Inferior parietal cortex (tissue), 1 donor: ENCODE measurements around the gene WNT11.

ENCODE experiments used
- DNase-seq: peaks from one replicate; pipeline ENCODE4 v3.0.0-alpha.2; 2016; ENCODE audit errors: extremely low spot score

The WNT11 gene

DNA sequence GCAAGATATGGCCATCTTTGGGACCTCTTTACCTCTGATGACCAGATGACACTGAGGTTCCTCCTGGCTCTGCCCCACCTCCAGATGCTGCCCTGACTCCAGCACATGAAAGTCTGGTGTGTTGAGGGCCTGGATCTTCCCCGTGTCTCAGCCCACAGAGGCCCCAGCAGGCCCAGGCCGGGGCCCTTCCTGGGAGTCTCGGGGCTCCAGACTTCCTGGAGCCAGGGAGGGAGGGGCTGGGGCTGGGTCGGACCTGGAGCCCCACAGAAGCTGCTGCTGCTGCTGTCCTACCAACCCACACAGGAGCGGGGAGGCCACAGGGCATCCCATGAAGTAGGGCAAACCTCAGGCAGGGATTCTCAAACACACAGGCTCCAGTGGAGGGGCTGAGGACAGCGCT lies 32.2 kb upstream of the WNT11 start:
- no peak for DNase-seq

DNA sequence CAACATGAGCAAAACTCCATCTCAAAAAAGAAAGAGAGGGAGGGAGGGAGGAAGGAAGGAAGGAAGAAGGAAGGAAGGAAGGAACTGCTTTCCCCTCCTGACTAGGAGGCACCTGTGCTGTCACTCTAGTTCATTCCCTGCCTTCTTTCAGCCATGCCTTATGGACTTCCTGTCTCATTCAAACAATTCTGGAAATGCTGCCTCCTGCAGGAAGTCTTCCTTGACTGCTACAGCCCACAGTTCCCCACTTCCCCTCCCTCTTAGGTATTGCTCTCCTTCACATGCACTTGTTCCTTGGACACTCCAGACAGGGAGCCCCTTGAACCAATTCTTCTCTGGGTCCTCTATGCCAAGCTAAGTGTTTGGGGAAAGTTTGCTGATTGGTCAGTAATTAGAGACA lies 31.6 kb upstream of the WNT11 start:
- DNase-seq, result no peak

DNA sequence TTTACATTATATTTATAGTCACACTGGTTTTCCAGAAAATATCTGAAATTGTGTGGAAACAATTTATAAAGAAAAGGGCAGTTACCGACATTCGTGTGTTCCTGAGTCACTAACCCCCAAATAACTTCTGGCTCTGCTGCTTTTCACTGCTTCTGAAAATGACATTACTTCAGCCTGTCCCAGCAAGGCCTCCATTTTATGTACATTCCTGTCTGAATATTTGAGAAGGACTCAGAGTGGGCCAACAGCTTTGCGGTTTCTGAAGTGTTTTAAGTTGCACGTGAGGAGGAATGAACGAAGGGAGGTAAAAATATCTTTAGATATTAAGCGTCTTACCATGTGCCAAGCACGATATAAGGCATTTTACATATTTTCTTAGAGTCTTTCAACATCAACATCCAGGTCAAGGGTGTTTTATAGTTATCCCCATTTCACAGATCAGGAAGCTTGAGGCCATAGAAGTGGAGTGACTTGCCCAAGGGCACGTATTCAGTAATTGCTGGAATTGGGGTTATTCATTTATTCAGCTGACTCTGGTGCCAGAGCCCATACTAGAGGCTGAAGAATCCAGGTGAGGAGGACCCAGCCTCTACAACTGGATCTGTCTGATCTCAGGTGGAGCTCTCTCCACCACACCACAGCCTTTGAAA lies 30.8 kb upstream of the WNT11 start:
- no peak for DNase-seq

DNA sequence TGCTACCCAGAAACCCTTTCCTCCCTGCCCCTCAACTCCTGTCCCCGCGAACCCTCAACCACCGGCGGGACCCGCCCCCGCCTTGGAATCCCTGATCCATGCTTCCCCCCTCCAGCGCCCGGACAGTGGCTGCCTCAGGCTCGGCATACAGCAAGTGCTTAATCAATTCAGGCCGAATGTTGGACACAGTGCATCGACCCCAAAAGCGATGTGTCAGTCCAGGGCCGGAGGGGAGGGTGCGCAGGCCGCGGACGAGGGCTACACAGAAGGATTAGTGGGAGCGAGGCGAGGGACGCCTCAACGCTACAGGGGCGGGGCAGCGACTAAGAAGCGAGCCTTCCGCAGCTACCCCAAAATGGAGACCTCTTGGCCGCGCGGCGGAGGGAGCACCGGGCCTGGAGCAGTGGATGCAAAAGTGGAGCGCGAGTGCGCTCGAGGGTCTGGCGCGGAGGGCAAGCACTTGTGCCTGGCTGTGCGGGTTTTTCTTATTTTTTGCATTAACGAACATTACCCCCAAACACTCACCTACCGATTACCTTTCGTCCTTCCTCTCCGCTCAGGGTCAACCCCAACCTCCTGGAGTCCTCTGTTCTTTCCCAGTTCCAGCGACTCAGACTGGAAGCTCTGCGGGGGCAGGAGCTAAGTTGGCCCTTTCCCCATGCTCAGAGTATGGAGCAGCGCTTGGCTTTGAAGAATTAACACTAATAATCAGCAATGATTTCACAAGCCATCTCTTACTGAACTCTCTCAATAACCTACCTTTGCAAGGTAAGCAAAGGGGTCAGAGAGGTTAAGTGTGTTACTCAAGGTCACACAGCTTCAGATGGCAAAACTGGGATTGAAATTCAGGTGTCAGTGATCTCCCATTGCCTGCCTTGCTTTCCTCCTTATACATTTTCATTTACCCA lies 30.0 kb upstream of the WNT11 start:
- DNase-seq, result peak; percentile 47

DNA sequence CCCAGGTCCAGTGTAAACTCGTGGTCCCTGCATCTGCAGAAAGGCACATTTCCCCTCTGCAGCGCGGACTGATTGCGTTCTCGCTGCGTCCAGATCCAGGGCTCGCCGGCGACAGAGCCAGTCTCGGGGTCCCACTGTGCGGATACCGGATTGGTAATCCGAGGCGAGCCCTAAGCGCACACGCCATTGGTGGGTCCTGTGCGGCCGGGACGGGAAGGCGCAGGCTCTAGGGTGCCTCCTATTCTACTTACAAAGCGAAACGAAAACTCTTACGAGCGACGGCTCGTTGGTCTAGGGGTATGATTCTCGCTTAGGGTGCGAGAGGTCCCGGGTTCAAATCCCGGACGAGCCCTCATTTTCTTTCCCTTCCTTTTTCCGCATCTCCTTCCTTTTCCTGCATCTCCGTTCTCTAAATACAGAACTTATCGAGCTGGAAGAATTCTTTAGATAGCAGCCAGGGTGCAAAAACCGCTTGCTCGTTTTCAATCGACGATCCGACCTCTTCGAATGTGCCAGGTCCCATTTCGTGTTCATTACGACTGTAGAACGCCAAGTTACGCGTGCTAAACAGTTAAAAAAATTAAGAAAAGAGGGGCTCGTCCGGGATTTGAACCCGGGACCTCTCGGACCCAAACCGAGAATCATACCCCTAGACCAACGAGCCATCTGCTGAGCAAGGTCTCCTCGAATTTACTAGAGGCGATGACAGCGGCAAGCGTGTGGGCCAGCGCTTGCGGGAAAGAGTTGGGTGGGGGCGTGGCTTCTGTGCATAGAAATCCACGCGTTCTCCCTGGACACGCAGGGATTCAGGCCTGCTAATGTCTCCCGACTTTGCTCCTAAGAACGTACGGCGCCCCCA lies 29.2 kb upstream of the WNT11 start:
- DNase-seq, result peak; percentile 99

DNA sequence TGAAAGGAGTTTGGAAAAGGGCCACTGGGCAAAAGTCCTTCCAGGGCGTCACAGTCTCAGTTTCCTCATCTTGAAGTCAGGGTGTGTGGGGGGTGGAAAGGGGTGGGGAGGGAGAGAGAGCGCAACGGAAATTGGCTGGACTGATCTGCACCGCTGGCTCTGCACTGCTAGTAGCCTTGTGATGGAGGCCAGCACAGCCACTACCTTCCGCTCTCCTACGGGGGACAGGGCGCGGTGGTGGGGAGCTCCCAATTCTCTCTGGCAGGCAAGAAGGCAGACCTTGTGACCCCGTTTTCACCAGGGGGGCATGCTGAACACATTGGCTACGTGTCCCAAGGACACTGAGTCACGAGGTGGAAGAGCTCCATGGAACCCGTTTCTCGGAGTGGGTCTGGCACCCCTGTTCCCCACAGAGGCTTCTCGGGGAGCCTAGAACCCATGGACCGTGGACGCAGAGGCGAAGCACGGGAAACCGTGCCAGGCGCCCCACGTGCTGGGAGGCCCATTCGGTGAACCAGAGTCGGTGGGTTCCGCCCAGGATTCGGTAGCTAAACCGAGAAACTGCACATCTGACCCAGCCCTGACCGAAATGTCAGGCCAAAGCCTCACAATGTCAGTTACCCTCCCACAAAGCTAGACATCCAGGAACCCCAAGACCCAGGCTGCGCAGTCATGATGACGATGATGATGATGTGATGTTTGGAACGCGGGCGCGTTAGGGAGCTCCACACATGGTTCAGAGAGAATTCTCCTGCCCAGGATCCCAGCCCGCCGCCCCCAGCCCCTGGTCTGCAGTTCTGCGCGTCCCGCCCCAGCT lies 28.3 kb upstream of the WNT11 start:
- peak; percentile 57 for DNase-seq

DNA sequence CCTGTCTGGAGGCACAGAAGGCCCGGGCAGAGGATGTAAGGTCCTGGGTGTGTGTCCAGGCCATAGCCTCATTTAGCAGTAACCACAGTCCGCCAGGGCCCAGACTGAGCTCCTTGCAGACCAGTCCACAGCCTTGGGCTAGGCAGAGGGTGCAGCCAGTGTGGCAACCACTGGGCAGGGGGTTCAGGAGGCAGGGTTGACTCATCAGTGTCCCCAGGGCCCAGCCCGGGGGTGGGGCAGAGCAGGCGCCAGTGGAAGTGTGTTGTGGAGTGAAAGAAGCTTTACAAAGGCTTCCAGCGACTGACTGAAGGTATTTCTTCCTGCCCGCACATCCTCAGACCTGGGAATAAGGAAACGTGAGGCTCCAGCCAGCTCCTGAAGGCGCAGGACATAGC lies 27.7 kb upstream of the WNT11 start:
- DNase-seq, result no peak

DNA sequence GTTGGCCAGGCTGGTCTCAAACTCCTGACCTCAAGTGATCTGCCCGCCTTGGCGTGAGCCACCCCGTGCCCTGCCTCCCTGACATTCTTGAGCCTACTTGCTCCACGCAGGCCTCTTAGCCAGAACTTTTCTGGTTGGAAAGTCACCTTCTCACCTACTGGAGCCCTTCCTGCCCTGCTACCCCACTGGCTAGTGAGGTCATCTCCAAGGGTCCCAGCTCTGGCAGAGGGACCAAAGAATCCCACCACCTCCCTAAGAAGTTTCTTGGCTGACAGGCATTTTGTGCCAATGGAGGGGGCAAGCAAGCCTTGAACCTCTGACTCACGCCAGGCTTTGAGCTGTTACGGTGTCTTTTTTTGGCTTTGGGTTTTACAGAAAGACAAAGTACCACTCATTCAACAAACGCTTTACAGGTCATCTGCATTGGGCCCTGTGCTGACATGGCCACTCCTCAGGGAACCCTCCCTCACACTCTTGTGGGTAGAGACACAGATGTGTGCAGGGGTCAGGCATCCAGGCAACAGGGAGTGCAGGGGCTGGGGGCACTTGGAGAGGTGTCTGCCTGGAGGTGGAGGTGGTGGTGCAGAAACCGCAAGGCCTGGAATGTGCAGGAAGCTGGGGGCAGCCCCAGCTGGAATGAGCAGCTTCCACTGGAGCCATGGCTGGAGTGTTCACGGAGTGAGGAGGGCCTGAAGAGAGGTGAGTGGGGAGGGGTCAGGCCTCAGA lies 27.1 kb upstream of the WNT11 start:
- no peak for DNase-seq

DNA sequence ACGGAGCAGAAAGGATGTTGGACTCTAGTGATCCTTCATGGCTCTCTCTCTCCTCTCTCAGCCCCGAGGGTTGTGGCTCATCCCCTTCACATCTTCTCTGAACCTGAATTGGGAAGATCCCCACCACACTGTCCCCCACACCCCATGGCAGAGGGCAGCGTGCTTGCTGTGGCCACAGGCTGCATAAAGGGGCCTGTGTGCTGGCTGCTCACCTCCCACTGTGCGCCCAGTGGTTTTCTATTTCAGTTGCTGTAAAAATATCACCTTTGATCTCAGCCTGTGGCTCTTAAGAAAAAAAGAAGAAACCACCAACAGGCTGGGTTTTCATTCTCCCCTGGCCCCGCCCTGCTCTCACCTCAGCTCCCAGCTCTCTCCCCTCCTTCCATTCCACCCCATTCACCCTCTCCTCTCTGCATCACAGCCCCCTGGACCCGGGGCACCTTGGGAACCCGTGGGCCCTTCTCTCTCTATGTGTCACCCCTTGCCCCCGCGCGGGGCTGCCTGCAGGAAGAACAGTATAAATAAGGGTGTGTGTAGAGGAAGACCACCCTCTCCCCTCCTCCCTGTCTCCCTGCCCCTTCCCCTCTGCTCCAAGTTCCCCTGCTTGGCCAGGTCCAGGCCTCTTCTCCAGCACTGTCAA lies 25.8 kb upstream of the WNT11 start:
- DNase-seq, result no peak

DNA sequence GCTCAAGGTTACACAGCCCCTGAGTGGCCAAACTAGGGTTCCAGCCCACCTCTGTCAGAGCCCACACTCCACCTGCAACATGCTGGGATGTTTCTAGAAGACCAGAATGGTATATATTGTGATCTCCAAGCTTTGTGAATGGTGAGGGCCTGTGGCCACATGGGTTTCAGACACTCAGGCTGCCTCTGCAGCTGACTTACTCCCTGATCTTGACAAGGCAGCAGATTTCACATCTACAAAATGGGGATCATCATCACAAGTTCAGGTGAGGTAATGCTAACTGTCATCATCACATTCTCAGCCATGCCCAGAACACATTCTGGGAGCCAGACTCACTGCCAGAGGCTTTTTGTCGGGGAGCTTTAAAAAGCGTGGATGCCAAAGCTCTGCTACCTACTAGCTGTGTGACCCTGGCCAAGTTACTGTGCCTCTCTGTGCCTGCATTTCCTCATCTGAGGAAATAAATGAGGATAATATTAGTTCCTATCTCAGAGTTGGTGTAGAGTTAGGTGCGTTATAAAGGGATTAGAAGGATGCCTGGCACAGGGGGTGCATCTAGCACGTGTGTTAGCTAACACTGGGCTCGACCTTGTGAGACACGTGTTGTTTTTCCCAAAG lies 24.9 kb upstream of the WNT11 start:
- DNase-seq, result no peak

DNA sequence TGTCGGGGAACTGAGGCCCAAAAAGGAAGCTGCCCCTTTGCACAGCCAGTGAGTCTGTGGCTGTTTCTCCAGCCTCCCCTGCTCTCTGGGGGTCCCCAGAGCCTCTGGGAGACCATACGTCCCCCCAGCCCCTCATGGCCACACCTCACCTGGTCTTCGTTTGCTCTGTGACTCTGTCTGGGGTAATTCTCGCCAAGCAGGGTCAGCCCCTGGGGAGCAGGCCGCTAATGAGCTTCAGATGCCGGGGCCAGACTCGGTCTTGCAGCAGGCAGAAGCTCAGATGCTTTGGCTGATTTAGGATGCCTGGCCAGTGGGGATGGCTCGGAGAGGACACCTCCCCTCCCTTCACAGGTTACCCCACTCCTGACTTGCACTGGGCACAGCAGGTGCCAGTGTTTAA lies 24.1 kb upstream of the WNT11 start:
- no peak for DNase-seq

DNA sequence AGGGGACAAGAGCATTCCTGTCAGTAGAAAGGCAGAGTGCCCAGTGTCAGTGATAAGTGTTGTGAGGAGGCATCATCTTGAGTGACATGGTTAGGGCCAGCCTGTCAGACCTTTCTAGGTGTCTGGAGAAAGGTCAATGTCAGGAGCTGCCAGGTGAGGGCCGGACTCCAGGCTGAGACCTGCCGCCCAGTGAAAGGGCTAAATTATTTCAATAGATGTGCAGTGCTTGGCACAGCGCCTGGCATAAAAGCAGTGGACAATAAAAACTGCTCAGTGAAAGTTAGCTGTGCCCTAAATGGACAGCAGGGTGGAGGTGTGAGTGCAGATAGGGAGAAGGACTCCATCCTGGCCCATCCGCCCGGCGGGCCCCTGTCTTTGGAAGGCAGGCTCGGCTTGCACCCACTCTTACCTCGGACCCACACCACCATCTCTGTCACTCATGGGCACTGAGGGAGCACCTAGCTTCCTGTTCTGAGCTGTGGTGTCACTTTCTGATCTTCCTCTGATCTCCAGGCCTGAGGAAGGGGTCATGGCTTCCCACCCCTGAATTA lies 23.5 kb upstream of the WNT11 start:
- DNase-seq, result no peak

DNA sequence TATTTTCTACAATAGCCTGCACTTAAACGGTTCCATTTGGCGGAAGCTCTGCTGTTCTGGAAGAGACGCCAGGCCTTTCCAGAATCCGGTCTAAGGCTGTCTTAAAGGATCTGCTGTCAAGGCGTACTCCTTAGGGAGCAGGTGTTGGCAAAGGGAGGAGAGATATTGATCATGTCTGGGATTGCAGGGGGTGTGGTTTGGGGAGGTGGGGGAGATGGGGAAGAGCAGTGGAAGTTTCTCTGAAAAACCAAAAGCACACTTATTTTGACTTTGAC lies 22.5 kb upstream of the WNT11 start:
- no peak for DNase-seq

DNA sequence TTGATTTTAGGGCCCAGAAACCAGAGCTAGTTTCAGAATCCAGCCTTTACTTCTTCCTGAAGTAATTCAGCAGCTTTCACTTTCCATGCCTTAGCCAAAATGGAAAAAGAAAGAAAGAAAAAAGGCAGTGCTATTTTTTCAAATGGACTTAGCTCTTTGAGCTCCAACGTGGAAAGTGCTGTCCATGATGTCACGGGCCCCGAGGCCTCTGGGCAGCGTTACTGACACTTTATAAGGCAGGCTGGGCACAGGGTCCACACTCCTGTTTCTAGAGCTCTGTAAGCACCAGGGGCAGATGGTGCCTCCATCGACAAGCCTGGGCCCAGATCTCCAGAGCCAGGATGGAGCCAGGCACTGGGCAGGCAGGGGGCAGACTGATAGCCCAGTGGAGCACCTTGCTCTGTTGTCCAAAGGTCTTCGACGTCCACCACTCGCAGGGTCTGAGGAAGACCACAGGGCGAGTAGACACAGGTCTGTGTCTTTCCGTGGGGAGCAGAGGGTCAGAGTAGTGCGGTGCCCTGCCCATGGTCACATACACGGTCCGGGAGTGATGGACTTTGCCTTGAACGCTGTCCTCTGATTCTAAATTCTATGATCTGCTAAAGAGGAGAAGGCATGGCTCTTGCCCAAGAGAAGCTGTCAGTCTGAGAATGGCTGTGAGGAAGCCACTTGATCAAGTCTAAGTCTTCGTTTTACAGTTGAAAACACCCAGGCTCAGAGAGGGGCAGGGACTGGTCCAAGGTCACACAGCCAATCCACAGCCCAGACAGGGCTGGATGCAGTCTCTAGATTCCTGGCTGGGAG lies 22.0 kb upstream of the WNT11 start:
- DNase-seq, result no peak

DNA sequence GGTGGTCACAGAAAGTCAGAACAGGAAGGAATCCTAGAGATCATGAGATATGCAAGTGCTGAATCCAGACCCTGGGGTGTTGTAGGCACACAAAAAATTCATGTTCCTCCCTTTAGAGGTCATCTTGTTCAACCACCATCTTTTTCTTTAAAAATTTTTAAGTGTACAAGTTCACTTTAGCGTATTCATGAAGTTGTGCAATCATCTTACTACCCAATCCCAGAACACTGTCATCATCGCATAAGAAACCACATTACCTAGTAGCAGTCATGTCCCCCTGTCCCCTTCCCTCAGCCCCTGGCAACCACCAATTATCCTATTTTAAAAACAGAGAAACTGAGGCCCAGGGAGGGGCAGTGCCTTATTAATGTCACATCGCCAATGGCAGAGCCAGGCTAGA lies 20.3 kb upstream of the WNT11 start:
- no peak for DNase-seq

DNA sequence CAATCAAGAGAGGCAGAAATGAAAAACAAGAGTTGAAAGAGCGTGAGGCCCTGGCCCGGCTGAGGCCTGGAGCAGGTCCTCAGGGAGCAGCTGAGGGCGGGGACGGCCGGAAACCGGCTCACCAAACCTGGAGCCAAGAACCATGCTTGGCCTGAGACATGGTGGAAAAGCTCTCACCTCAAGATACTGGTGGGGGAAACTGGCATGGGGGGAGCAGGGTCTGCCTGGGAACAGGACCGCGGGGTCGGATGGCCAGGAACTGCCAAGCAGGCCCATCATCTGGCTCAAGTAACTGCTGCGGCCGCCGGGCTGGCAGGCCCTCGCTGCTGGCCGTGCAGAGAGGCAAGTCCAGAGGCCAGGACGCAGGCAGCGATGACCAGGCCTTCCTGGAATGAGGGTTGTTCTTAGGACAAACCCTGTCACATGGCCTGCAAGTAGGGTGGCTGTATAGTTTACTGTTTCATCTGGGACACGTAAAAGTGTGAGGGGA lies 18.9 kb upstream of the WNT11 start:
- no peak for DNase-seq

DNA sequence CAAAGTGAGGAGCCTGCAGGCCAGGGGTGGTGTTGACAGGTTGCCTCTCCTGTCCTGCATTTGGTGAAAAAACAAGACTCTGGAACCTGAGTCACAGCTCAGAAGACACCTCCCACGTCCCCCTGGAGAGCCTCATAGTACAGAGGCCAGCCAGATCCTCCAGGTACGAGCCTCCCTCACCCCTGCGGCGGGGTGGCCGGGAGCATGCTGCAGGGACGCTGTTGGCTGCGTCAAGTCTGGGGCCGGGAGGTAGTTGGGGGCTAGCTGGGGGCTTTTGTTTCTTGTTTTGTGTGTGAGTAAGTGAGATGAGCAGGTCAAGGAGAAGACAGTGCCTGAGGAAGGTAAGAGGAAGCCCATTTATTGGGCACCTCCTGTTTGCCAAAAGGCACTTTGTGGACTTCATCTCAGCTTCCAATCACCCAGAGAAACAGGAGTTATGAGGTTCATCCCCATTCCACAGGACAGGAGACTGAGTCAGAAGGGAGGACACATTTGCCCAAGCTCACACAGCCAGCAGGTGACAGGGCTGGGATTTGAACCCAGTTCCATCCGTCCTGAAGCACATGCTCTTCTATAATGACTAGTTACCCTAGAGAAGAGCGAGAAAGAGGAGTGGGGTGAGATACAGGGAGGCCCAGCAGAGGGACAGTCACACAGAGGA lies 18.3 kb upstream of the WNT11 start:
- DNase-seq, result no peak

DNA sequence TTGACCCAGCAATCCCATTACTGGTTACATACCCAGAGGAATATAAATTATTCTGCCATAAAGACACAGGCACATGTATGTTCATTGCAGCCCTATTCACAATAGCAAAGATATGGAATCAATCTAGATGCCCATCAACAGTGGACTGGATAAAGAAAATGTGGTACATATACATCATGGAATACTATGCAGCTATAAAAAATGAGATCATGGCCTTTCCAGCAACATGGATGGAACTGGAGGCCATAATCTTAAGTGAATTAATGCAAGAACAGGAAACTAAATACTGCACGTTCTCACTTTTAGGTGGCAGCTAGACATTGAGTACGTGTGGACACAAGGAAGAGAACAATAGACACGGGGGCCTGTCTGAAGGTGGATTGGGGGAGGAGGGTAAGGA lies 15.1 kb upstream of the WNT11 start:
- DNase-seq, result no peak
